ENCODE measurements around the gene PRR20G.

The PRR20G gene

GRCh38 chr3:127324913-127325628, 37.2 kb upstream of the PRR20G start:
- no CpG with 5 or more reads among the region's 4 CpGs for WGBS (ENCODE audit: extremely low coverage, insufficient coverage, insufficient read length)
- no peak overlapping the region for H3K14ac ChIP-seq (ENCODE audit: low read length)
- no peak overlapping the region for H4K12ac ChIP-seq (ENCODE audit: low read depth, low read length)

DNA sequence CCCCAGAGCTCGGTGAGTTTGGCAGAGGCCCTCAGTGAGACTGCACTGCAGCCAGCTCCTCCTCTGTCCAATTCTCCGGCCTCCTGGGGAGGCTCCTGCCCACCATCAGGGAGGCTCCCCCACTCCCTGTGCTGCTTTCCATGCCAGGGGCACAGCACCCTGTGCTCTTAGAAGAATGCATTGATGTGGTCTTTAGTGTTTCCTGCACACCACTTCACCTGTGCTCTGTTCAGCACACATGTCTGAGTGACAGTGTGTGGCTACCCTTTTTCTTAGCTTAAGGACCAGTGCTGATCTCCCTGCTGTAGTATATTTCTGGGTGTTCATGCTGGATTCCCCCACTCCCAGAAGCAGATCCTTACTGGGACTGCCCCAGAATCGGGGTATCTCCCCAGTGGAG, 36.2 kb upstream of the PRR20G start:
- H4K8ac ChIP-seq (ENCODE audit: low read depth, low read length) = no peak overlapping the region
- H3K4me2 ChIP-seq (ENCODE audit: low read length) = no peak overlapping the region
- no peaks in the 10 kb centered on the region for H3K27me3 ChIP-seq (ENCODE audit: insufficient read depth, low read length)
- no peak overlapping the region for H2BK5ac ChIP-seq (ENCODE audit: low read depth, low read length, poor library complexity)
- H3K36me3 ChIP-seq (ENCODE audit: control insufficient read depth in 1 of 2, insufficient read depth in 2 of 2, low read length in 2 of 2) = no peaks in the 10 kb centered on the region
- peaks cover 16% of the 10 kb centered on the region for H3K9me3 ChIP-seq (ENCODE audit: insufficient read depth, low read depth, low read length)
- no peak overlapping the region for H2AFZ ChIP-seq (ENCODE audit: insufficient read depth, low read length, poor library complexity)
- H2BK120ac ChIP-seq (ENCODE audit: insufficient read depth, low read length, poor library complexity) = no peak overlapping the region
- H3K27ac ChIP-seq (ENCODE audit: low read depth, low read length) = no peak overlapping the region
- no peaks in the 10 kb centered on the region for H3K79me2 ChIP-seq (ENCODE audit: control insufficient read depth, insufficient read depth, low read length, poor library complexity)
- H4K91ac ChIP-seq (ENCODE audit: low read depth, low read length) = no peak overlapping the region
- no peaks in the 10 kb centered on the region for H3K4me1 ChIP-seq (ENCODE audit: control insufficient read depth in 1 of 2, insufficient read depth in 2 of 2, low read length in 2 of 2)
- H3K14ac ChIP-seq (ENCODE audit: low read length) = no peak overlapping the region
- H3K4me3 ChIP-seq (ENCODE audit: low read depth, low read length) = no peak overlapping the region
- H2AK5ac ChIP-seq (ENCODE audit: low read length) = no peak overlapping the region
- WGBS (ENCODE audit: extremely low coverage, insufficient coverage, insufficient read length) = no CpG with 5 or more reads among the region's 3 CpGs
- no peak overlapping the region for H3K4ac ChIP-seq (ENCODE audit: low read depth, low read length)
- H2BK12ac ChIP-seq (ENCODE audit: low read length) = no peak overlapping the region
- no peak overlapping the region for H4K12ac ChIP-seq (ENCODE audit: low read depth, low read length)
- no peak for DNase-seq
- no peak overlapping the region for H3K9ac ChIP-seq (ENCODE audit: low read length)
- no peaks in the 10 kb centered on the region for H3K79me1 ChIP-seq (ENCODE audit: low read length)
- H3K23ac ChIP-seq (ENCODE audit: low read length) = no peak overlapping the region
- H3K18ac ChIP-seq (ENCODE audit: low read length) = no peak overlapping the region

More at GRCh38 chr3:127324913-127325628, 37.2 kb upstream of the PRR20G start:
- Histone ChIP-seq H3K4me3 (ENCODE audit: low read depth, low read length) (no peak overlapping the region), H3K4me2 (ENCODE audit: low read length) (no peak overlapping the region), H2AK5ac (ENCODE audit: low read length) (no peak overlapping the region), H3K18ac (ENCODE audit: low read length) (no peak overlapping the region), H3K9ac (ENCODE audit: low read length) (no peak overlapping the region), H3K9me3 (ENCODE audit: insufficient read depth, low read depth, low read length) (peaks cover 16% of the 10 kb centered on the region), H2BK120ac (ENCODE audit: insufficient read depth, low read length, poor library complexity) (no peak overlapping the region), H3K27me3 (ENCODE audit: insufficient read depth, low read length) (no peaks in the 10 kb centered on the region), H2BK12ac (ENCODE audit: low read length) (no peak overlapping the region), H3K4me1 (ENCODE audit: control insufficient read depth in 1 of 2, insufficient read depth in 2 of 2, low read length in 2 of 2) (no peaks in the 10 kb centered on the region), H3K79me2 (ENCODE audit: control insufficient read depth, insufficient read depth, low read length, poor library complexity) (no peaks in the 10 kb centered on the region), H3K79me1 (ENCODE audit: low read length) (no peaks in the 10 kb centered on the region), H3K23ac (ENCODE audit: low read length) (no peak overlapping the region), H3K36me3 (ENCODE audit: control insufficient read depth in 1 of 2, insufficient read depth in 2 of 2, low read length in 2 of 2) (no peaks in the 10 kb centered on the region), H4K8ac (ENCODE audit: low read depth, low read length) (no peak overlapping the region), H2AFZ (ENCODE audit: insufficient read depth, low read length, poor library complexity) (no peak overlapping the region), H2BK5ac (ENCODE audit: low read depth, low read length, poor library complexity) (no peak overlapping the region), H4K91ac (ENCODE audit: low read depth, low read length) (no peak overlapping the region), H3K27ac (ENCODE audit: low read depth, low read length) (no peak overlapping the region), H3K4ac (ENCODE audit: low read depth, low read length) (no peak overlapping the region)
- peak; percentile 3 to 25 for DNase-seq

DNA sequence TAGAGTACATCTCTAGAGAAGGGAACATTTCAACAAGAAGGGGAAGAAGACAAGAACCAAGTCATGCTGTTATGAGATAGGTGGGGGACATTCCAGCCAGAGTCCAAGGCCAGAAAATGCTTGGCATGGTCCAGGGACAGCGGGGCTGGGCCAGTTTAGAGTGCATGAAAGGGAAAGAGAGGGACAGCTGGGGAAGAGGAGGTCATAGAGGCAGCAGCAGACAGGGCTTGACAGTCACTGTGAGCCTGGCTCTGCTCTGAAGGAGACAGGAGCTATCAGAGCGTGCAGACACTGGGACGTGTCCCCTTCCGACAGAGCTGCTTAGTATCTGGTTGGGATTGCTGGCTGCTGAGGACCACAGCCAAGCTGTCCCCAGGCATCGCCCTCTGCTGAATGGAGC, 35.7 kb upstream of the PRR20G start:
- H2AK5ac ChIP-seq (ENCODE audit: low read length) = no peak overlapping the region
- no peak overlapping the region for H2BK120ac ChIP-seq (ENCODE audit: insufficient read depth, low read length, poor library complexity)
- no peak overlapping the region for H2AFZ ChIP-seq (ENCODE audit: insufficient read depth, low read length, poor library complexity)
- WGBS (ENCODE audit: extremely low coverage, insufficient coverage, insufficient read length) = no CpG with 5 or more reads among the region's 5 CpGs
- H3K4me2 ChIP-seq (ENCODE audit: low read length) = no peak overlapping the region
- no peaks in the 10 kb centered on the region for H3K4me1 ChIP-seq (ENCODE audit: control insufficient read depth in 1 of 2, insufficient read depth in 2 of 2, low read length in 2 of 2)
- H3K79me2 ChIP-seq (ENCODE audit: control insufficient read depth, insufficient read depth, low read length, poor library complexity) = no peaks in the 10 kb centered on the region
- no peak overlapping the region for H3K4ac ChIP-seq (ENCODE audit: low read depth, low read length)
- peaks cover 16% of the 10 kb centered on the region for H3K9me3 ChIP-seq (ENCODE audit: insufficient read depth, low read depth, low read length)
- H4K12ac ChIP-seq (ENCODE audit: low read depth, low read length) = no peak overlapping the region
- no peak overlapping the region for H3K27ac ChIP-seq (ENCODE audit: low read depth, low read length)
- no peaks in the 10 kb centered on the region for H3K27me3 ChIP-seq (ENCODE audit: insufficient read depth, low read length)
- no peak overlapping the region for H3K14ac ChIP-seq (ENCODE audit: low read length)
- no peak overlapping the region for H2BK12ac ChIP-seq (ENCODE audit: low read length)
- no peak overlapping the region for H4K91ac ChIP-seq (ENCODE audit: low read depth, low read length)
- H3K79me1 ChIP-seq (ENCODE audit: low read length) = no peaks in the 10 kb centered on the region
- peak overlapping the region; percentile 34 for H3K9ac ChIP-seq (ENCODE audit: low read length)
- no peak overlapping the region for H3K23ac ChIP-seq (ENCODE audit: low read length)
- no peak for DNase-seq
- no peak overlapping the region for H4K8ac ChIP-seq (ENCODE audit: low read depth, low read length)
- H3K4me3 ChIP-seq (ENCODE audit: low read depth, low read length) = no peak overlapping the region
- H2BK5ac ChIP-seq (ENCODE audit: low read depth, low read length, poor library complexity) = no peak overlapping the region
- no peak overlapping the region for H3K18ac ChIP-seq (ENCODE audit: low read length)
- H3K36me3 ChIP-seq (ENCODE audit: control insufficient read depth in 1 of 2, insufficient read depth in 2 of 2, low read length in 2 of 2) = no peaks in the 10 kb centered on the region

- H3K14ac ChIP-seq (ENCODE audit: low read length) = no peak overlapping the region
- peaks cover 14% of the 10 kb centered on the region for H3K9me3 ChIP-seq (ENCODE audit: insufficient read depth, low read depth, low read length)
- no peaks in the 10 kb centered on the region for H3K27me3 ChIP-seq (ENCODE audit: insufficient read depth, low read length)
- no peak overlapping the region for H2BK120ac ChIP-seq (ENCODE audit: insufficient read depth, low read length, poor library complexity)
- H3K4me1 ChIP-seq (ENCODE audit: control insufficient read depth in 1 of 2, insufficient read depth in 2 of 2, low read length in 2 of 2) = no peaks in the 10 kb centered on the region
- H4K12ac ChIP-seq (ENCODE audit: low read depth, low read length) = no peak overlapping the region
- H2AK5ac ChIP-seq (ENCODE audit: low read length) = no peak overlapping the region
- no peak overlapping the region for H3K23ac ChIP-seq (ENCODE audit: low read length)
- no peak overlapping the region for H2BK5ac ChIP-seq (ENCODE audit: low read depth, low read length, poor library complexity)
- no peak overlapping the region for H4K8ac ChIP-seq (ENCODE audit: low read depth, low read length)
- DNase-seq = no peak
- H3K18ac ChIP-seq (ENCODE audit: low read length) = no peak overlapping the region
- no CpG with 5 or more reads among the region's 4 CpGs for WGBS (ENCODE audit: extremely low coverage, insufficient coverage, insufficient read length)
- H2BK12ac ChIP-seq (ENCODE audit: low read length) = no peak overlapping the region
- H3K9ac ChIP-seq (ENCODE audit: low read length) = no peak overlapping the region
- H3K4ac ChIP-seq (ENCODE audit: low read depth, low read length) = no peak overlapping the region
- no peaks in the 10 kb centered on the region for H3K36me3 ChIP-seq (ENCODE audit: control insufficient read depth in 1 of 2, insufficient read depth in 2 of 2, low read length in 2 of 2)
- no peak overlapping the region for H2AFZ ChIP-seq (ENCODE audit: insufficient read depth, low read length, poor library complexity)
- H3K27ac ChIP-seq (ENCODE audit: low read depth, low read length) = no peak overlapping the region
- no peak overlapping the region for H4K91ac ChIP-seq (ENCODE audit: low read depth, low read length)
- no peaks in the 10 kb centered on the region for H3K79me2 ChIP-seq (ENCODE audit: control insufficient read depth, insufficient read depth, low read length, poor library complexity)
- H3K4me3 ChIP-seq (ENCODE audit: low read depth, low read length) = no peak overlapping the region
- no peak overlapping the region for H3K4me2 ChIP-seq (ENCODE audit: low read length)
- H3K79me1 ChIP-seq (ENCODE audit: low read length) = no peaks in the 10 kb centered on the region
Measured at GRCh38 chr3:127321371-127321770, 33.5 kb upstream of the PRR20G start.
